Adrenal gland (tissue), 5 donors: ENCODE measurements around the gene CDON.

Experiments
- CTCF ChIP-seq, 6 experiments: fragments of 450-650 bp in 4 of 6; fragments of 200-600 bp in 2 of 6; sonication (generic) in 1 of 6; IDR thresholded peaks; 1 replicate in 5 of 6; 2 replicates in 1 of 6; pipeline versions ENCODE4 v1.5.1 to v1.8.0; 2016 to 2021; ENCODE audit warnings: antibody characterized with exemption in 6 of 6, mild to moderate bottlenecking in 2 of 6, moderate library complexity in 1 of 6
- POLR2A ChIP-seq, 2 donors: fragments of 450-650 bp; IDR thresholded peaks; one replicate each; pipeline ENCODE4 v1.6.1; 2017; ENCODE audit warnings: antibody characterized with exemption in 2 of 2, mild to moderate bottlenecking in 2 of 2, moderate library complexity in 1 of 2
- donor health status: DM: no; HTN: no; CAD: no.

GRCh38 chr11:125967515-125967914 lies 95.2 kb downstream of the CDON start:
- TF ChIP-seq CTCF (IDR thresholded peaks at IDR 0.05) (no peak), POLR2A (IDR thresholded peaks at IDR 0.05) (no peak)
